Prostate gland (tissue), 2 donors: ENCODE results near the gene SLC44A3. TPM values are rescaled to one million over a fixed set of nuclear protein-coding genes. Genes with fewer than 3 reads are reported as not detected.

ENCODE experiments used
- DNase-seq: peaks from one replicate; pipeline ENCODE4 v3.0.0-alpha.2; 2019; ENCODE audit warnings: low spot score
- H3K27ac ChIP-seq, 2 donors: fragments of 200-600 bp; sonication (generic); 2 replicates each; pipeline ENCODE4 v1.5.1; 2017 to 2019
- H3K27me3 ChIP-seq: fragments of 200-600 bp; sonication (generic); replicated peaks from 2 replicates; pipeline ENCODE4 v1.5.1; 2019; ENCODE audit not compliant: insufficient read depth
- H3K36me3 ChIP-seq, 2 donors: fragments of 200-600 bp; sonication (generic); 1 replicate in 1 of 2; 2 replicates in 1 of 2; pipeline versions ENCODE4 v1.5.1 to v1.8.1; 2017 to 2019
- H3K4me1 ChIP-seq: fragments of 200-600 bp; sonication (generic); replicated peaks from 2 replicates; pipeline ENCODE4 v1.5.1; 2019
- H3K4me3 ChIP-seq, 2 donors: fragments of 200-600 bp; sonication (generic); 2 replicates each; pipeline ENCODE4 v1.5.1; 2017 to 2019
- H3K9me3 ChIP-seq: fragments of 200-600 bp; sonication (generic); 2 replicates; pipeline ENCODE4 v1.5.1; 2017
- POLR2A ChIP-seq: fragments of 450-650 bp; IDR thresholded peaks from one replicate; pipeline ENCODE4 v1.6.1; 2016; ENCODE audit warnings: antibody characterized with exemption, mild to moderate bottlenecking
- POLR2AphosphoS5 ChIP-seq: sonication (generic); formaldehyde crosslinking; IDR thresholded peaks from one replicate; pipeline ENCODE4 v1.6.1; 2017; ENCODE audit warnings: antibody characterized with exemption
- WGBS: methylation state at CpG from one replicate; pipeline ENCODE4 v1.1.5; 2018; 5-methylcytosine and 5-hydroxymethylcytosine counted together
- intact Hi-C: fragments of 100-400 bp; cut with DNase I; formaldehyde crosslinking; loops from one replicate; pipeline ENCODE4 v1.14.2; 2022
- total RNA-seq, 2 donors: library from RNA; depleted of rRNA; stranded (reverse); fragments of >200 nt; gene quantifications; one replicate each; pipeline ENCODE4 v1.1.0, GENCODE V29; 2016
- TF ChIP-seq, protein P1 (sequence below), 4 experiments: fragments of 200-600 bp in 2 of 4; fragments of 450-650 bp in 2 of 4; sonication (generic) in 2 of 4; IDR thresholded peaks; 1 replicate in 3 of 4; 2 replicates in 1 of 4; pipeline ENCODE4 v1.5.1; 2016 to 2019; ENCODE audit warnings: antibody characterized with exemption in 4 of 4, mild to moderate bottlenecking in 2 of 4, moderate library complexity in 2 of 4

Gene SLC44A3
- total RNA-seq, 2 donors from 2014 or later, result 15.4 to 16.2 TPM

DNA sequence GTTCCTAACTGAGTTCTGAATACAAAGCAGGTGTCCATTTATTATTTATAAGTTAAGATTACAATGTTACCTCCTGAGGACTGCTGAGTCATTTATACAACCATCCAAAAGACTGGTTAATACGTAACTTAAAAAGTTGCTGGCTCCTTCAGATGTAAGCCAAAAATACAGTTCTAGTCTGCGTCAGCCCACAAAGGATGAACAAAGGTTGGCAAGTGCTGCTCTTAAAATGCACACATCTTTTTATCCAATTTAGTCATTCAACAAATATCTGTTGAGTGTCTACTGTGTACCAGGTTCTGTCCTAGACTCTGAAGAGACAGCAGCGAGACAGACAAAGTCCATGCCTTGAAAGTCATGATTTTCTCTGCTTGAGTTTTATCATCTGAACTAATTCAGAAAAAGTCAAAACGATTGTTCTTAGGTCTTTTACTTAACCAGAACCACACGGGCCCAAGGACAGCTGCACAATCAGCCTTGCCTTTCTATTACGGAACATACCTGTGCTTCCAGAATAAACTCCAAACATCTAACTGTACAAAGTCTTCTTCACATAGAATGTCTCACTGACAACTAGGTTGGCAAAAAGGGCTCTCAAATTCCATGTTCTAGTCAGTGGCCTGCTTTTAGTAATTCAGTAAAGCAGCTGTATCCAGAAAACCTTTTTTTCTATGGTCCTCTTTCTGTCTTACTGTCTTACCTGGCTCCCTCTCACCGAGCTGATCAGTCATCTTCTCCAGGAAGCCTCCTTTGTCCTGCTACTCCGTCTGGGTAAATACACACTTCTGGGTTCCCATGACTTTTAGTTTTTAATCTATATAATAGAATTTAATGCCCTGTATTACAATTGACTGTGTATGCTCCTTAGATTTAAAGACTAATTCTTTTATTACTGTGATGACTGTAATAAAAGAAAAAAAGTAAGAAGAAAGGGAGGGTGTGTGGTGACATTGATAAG lies 122.3 kb downstream of the SLC44A3 start:
- intact Hi-C loops, result no loop called here
- Histone ChIP-seq H3K27me3 (no peaks in the 10 kb centered on the region), H3K27ac (no peak overlapping the region), H3K36me3 (no peaks in the 10 kb centered on the region), H3K9me3 (no peaks in the 10 kb centered on the region), H3K4me3 (no peak overlapping the region), H3K4me1 (no peaks in the 10 kb centered on the region)
- 63% methylated on average over 8 of the region's 8 CpGs for WGBS
- DNase-seq, result no peak
- TF ChIP-seq POLR2AphosphoS5, result no peak
- TF ChIP-seq POLR2A, result no peak
- TF ChIP-seq, protein P1, sequence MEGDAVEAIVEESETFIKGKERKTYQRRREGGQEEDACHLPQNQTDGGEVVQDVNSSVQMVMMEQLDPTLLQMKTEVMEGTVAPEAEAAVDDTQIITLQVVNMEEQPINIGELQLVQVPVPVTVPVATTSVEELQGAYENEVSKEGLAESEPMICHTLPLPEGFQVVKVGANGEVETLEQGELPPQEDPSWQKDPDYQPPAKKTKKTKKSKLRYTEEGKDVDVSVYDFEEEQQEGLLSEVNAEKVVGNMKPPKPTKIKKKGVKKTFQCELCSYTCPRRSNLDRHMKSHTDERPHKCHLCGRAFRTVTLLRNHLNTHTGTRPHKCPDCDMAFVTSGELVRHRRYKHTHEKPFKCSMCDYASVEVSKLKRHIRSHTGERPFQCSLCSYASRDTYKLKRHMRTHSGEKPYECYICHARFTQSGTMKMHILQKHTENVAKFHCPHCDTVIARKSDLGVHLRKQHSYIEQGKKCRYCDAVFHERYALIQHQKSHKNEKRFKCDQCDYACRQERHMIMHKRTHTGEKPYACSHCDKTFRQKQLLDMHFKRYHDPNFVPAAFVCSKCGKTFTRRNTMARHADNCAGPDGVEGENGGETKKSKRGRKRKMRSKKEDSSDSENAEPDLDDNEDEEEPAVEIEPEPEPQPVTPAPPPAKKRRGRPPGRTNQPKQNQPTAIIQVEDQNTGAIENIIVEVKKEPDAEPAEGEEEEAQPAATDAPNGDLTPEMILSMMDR (IDR thresholded peaks at IDR 0.05), result no peak

Other genes starting within 250 kb of the SLC44A3 start
- 100 to 1,000 TPM; 136 to 180 TPM for gene CNN3, start 106.8 kb downstream of the SLC44A3 start, total RNA-seq